CD4-positive, alpha-beta memory T cell (primary cell): ENCODE measurements around the gene PKM. TPM values are rescaled to one million over a fixed set of nuclear protein-coding genes. Genes with fewer than 3 reads are reported as not detected.

Source experiments
- CTCF ChIA-PET: fragments of 350-600 bp; sonication (Branson Sonifier 250); formaldehyde crosslinking; loops from one replicate; lab custom pipeline; 2021; ENCODE audit warnings: inconsistent platforms; ENCODE audit not compliant: partially characterized antibody; lab: Charles Lee
- POLR2A ChIA-PET: fragments of 350-600 bp; sonication (Branson Sonifier 250); formaldehyde crosslinking; loops from one replicate; lab custom pipeline; 2021; ENCODE audit not compliant: partially characterized antibody; lab: Charles Lee
- DNase-seq, 5 donors: peaks; one replicate each; pipeline versions ENCODE4 v3.0.0 to v3.0.0-alpha.2; 2020 to 2022; ENCODE audit warnings: mixed read lengths in 1 of 5
- H3K27ac ChIP-seq: one replicate; pipeline ENCODE4 v1.7.0; 2013; ENCODE audit warnings: low read depth, low read length
- H3K27me3 ChIP-seq: 2 replicates; pipeline ENCODE4 v1.7.0; 2013; ENCODE audit warnings: mild to moderate bottlenecking, low read length, moderate library complexity; ENCODE audit not compliant: insufficient read depth
- H3K36me3 ChIP-seq: 2 replicates; pipeline ENCODE4 v1.7.0; 2013; ENCODE audit warnings: mild to moderate bottlenecking, low read length, moderate library complexity; ENCODE audit not compliant: insufficient read depth
- H3K4me1 ChIP-seq: 2 replicates; pipeline ENCODE4 v1.7.0; 2013; ENCODE audit warnings: mild to moderate bottlenecking, low read length, moderate library complexity; ENCODE audit not compliant: insufficient read depth
- H3K4me3 ChIP-seq, 2 donors: one replicate each; pipeline ENCODE4 v1.7.0; 2013; ENCODE audit warnings: low read length in 2 of 2, mild to moderate bottlenecking in 1 of 2
- H3K9me3 ChIP-seq, 2 donors: one replicate each; pipeline ENCODE4 v1.7.0; 2013; ENCODE audit warnings: low read length in 2 of 2, control low read depth in 1 of 2; ENCODE audit not compliant: control insufficient read depth in 1 of 2
- H3K27ac Mint-ChIP-seq, 7 donors: one replicate each; pipeline ENCODE4 v1.8.0; 2020 to 2021; ENCODE audit warnings: mixed read lengths in 7 of 7, mild to moderate bottlenecking in 6 of 7, inconsistent platforms in 3 of 7, moderate library complexity in 3 of 7
- H3K27me3 Mint-ChIP-seq, 2 donors: one replicate each; pipeline ENCODE4 v1.8.0; 2020 to 2021; ENCODE audit warnings: mixed read lengths in 2 of 2
- H3K36me3 Mint-ChIP-seq, 2 donors: one replicate each; pipeline ENCODE4 v1.8.0; 2020 to 2021; ENCODE audit warnings: mixed read lengths in 2 of 2, inconsistent platforms in 1 of 2, mild to moderate bottlenecking in 1 of 2
- H3K4me1 Mint-ChIP-seq, 4 donors: one replicate each; pipeline ENCODE4 v1.8.0; 2020 to 2021; ENCODE audit warnings: mixed read lengths in 4 of 4, mild to moderate bottlenecking in 1 of 4
- H3K4me3 Mint-ChIP-seq, 8 donors: one replicate each; pipeline ENCODE4 v1.8.0; 2020 to 2021; ENCODE audit warnings: mixed read lengths in 8 of 8, mild to moderate bottlenecking in 7 of 8, moderate library complexity in 6 of 8, inconsistent platforms in 3 of 8
- H3K9me3 Mint-ChIP-seq, 8 donors: one replicate each; pipeline ENCODE4 v1.8.0; 2020 to 2021; ENCODE audit warnings: mixed read lengths in 8 of 8, mild to moderate bottlenecking in 5 of 8, inconsistent platforms in 3 of 8, moderate library complexity in 1 of 8
- intact Hi-C: fragments of 100-400 bp; cut with micrococcal nuclease; formaldehyde crosslinking; loops from one replicate; pipeline ENCODE4 v1.15.1; 2023
- polyA plus RNA-seq, 2 donors: library from polyadenylated mRNA; unstranded; fragments of 300-500 nt; fragmentation: Illumina TruSeq; gene quantifications; one replicate each; pipeline ENCODE4 v1.2.3, GENCODE V29; 2021
- total RNA-seq, 2 experiments: library from RNA; stranded (reverse); gene quantifications; one replicate each; pipeline ENCODE4 v1.2.3, GENCODE V29; 2021

Gene PKM
- total and polyA plus RNA-seq, 4 experiments from 2014 or later: 378 to 658 (median 411) TPM

GRCh38 chr15:72197041-72197459 lies 33.9 kb downstream of the PKM start:
- Histone ChIP-seq H3K27me3 (no peaks in the 10 kb centered on the region), H3K27ac (no peak overlapping the region), H3K9me3 (no peaks in the 10 kb centered on the region), H3K36me3 (peaks cover 33% of the 10 kb centered on the region), H3K4me1 (peaks cover 4% of the 10 kb centered on the region), H3K4me3 (no peak overlapping the region)
- Mint-ChIP-seq H3K4me3 (peak overlapping the region in 6 of 8 donors; percentile 25 to 80 (median 69)), H3K9me3 (peaks cover 0 to 3% (median 0%) of the 10 kb centered on the region in 8 donors), H3K36me3 (peaks cover 32 to 35% of the 10 kb centered on the region in 2 donors), H3K4me1 (peaks cover 0 to 13% (median 7%) of the 10 kb centered on the region in 4 donors), H3K27me3 (peaks cover 2 to 3% of the 10 kb centered on the region in 2 donors), H3K27ac (no peak overlapping the region)
- ChIA-PET CTCF (interaction anchor here (0.6 kb wide), 1 partner anchor 557 kb away, joined by 3 read pairs; no protein-coding TSS in a partner anchor), POLR2A (interaction anchor here (2.5 kb wide), 1 partner anchor 34 kb away, joined by 18 read pairs; the partner anchor contains the start of gene PKM)
- intact Hi-C loops: loop anchor here (5.0 to 10.0 kb wide), 2 partner anchors 75 to 478 kb away; partner anchors contain the start of gene PARP6
- DNase-seq: no peak

GRCh38 chr15:72196409-72197040 lies 34.5 kb downstream of the PKM start:
- H3K4me3 ChIP-seq: no peak overlapping the region
- H3K27me3 ChIP-seq: no peaks in the 10 kb centered on the region
- Mint-ChIP-seq H3K4me3 (peak overlapping the region in 4 of 8 donors; percentile 8 to 52 (median 36)), H3K27ac (peak overlapping the region in 1 of 7 donors; percentile 8), H3K9me3 (peaks cover 0 to 3% (median 0%) of the 10 kb centered on the region in 8 donors), H3K4me1 (peaks cover 0 to 13% (median 7%) of the 10 kb centered on the region in 4 donors), H3K27me3 (peaks cover 2 to 3% of the 10 kb centered on the region in 2 donors), H3K36me3 (peaks cover 30 to 32% of the 10 kb centered on the region in 2 donors)
- no peaks in the 10 kb centered on the region for H3K9me3 ChIP-seq
- peaks cover 29% of the 10 kb centered on the region for H3K36me3 ChIP-seq
- ChIA-PET CTCF (no interaction called here), POLR2A (interaction anchor here (2.5 kb wide), 1 partner anchor 34 kb away, joined by 18 read pairs; the partner anchor contains the start of gene PKM)
- DNase-seq: no peak
- intact Hi-C loops: loop anchor here (5.0 to 10.0 kb wide), 2 partner anchors 76 to 478 kb away; partner anchors contain the start of gene PARP6
- H3K4me1 ChIP-seq: peaks cover 4% of the 10 kb centered on the region
- H3K27ac ChIP-seq: no peak overlapping the region

- H3K36me3 ChIP-seq: peaks cover 14% of the 10 kb centered on the region
- ChIA-PET POLR2A (no interaction called here), CTCF (interaction anchor here (1.2 kb wide), 1 partner anchor 78 kb away, joined by 3 read pairs; no protein-coding TSS in a partner anchor)
- peaks cover 0 to 13% (median 5%) of the 10 kb centered on the region in 4 donors for H3K4me1 Mint-ChIP-seq
- peaks cover 4% of the 10 kb centered on the region for H3K4me1 ChIP-seq
- no peak for DNase-seq
- no peak overlapping the region for H3K27ac Mint-ChIP-seq
- peaks cover 0 to 3% (median 0%) of the 10 kb centered on the region in 8 donors for H3K9me3 Mint-ChIP-seq
- intact Hi-C loops: loop anchor here (5.0 to 10.0 kb wide), 2 partner anchors 77 to 480 kb away; partner anchors contain the start of gene PARP6
- H3K4me3 ChIP-seq: no peak overlapping the region
- H3K27ac ChIP-seq: no peak overlapping the region
- no peaks in the 10 kb centered on the region for H3K27me3 ChIP-seq
- peaks cover 2 to 9% of the 10 kb centered on the region in 2 donors for H3K27me3 Mint-ChIP-seq
- H3K9me3 ChIP-seq: no peaks in the 10 kb centered on the region
- H3K4me3 Mint-ChIP-seq: no peak overlapping the region
- peaks cover 17 to 20% of the 10 kb centered on the region in 2 donors for H3K36me3 Mint-ChIP-seq
Observed at GRCh38 chr15:72195101-72195511, 35.9 kb downstream of the PKM start.

- no peaks in the 10 kb centered on the region for H3K9me3 ChIP-seq
- no peak overlapping the region for H3K4me3 ChIP-seq
- peaks cover 4% of the 10 kb centered on the region for H3K4me1 ChIP-seq
- H3K4me3 Mint-ChIP-seq: no peak overlapping the region
- peaks cover 0 to 3% (median 0%) of the 10 kb centered on the region in 8 donors for H3K9me3 Mint-ChIP-seq
- no peak overlapping the region for H3K27ac Mint-ChIP-seq
- no peak overlapping the region for H3K27ac ChIP-seq
- ChIA-PET POLR2A (interaction anchor here (0.7 kb wide), 1 partner anchor 349 kb away, joined by 4 read pairs; no protein-coding TSS in a partner anchor), CTCF (no interaction called here)
- no peak for DNase-seq
- peaks cover 2% of the 10 kb centered on the region for H3K36me3 ChIP-seq
- H3K4me1 Mint-ChIP-seq: peaks cover 0 to 13% (median 3%) of the 10 kb centered on the region in 4 donors
- peaks cover 2 to 9% of the 10 kb centered on the region in 2 donors for H3K27me3 Mint-ChIP-seq
- no peaks in the 10 kb centered on the region for H3K27me3 ChIP-seq
- intact Hi-C loops: loop anchor here (10.0 kb wide), 1 partner anchor 481 kb away; no protein-coding TSS in a partner anchor
- peaks cover 5 to 10% of the 10 kb centered on the region in 2 donors for H3K36me3 Mint-ChIP-seq
Observed at GRCh38 chr15:72193836-72194396, 37.1 kb downstream of the PKM start.

- Mint-ChIP-seq H3K4me3 (no peak overlapping the region), H3K27me3 (peaks cover 3 to 9% of the 10 kb centered on the region in 2 donors), H3K36me3 (no peaks in the 10 kb centered on the region), H3K4me1 (peaks cover 0 to 4% (median 1%) of the 10 kb centered on the region in 4 donors), H3K9me3 (no peaks in the 10 kb centered on the region), H3K27ac (no peak overlapping the region)
- DNase-seq: no peak
- Histone ChIP-seq H3K36me3 (no peaks in the 10 kb centered on the region), H3K27me3 (no peaks in the 10 kb centered on the region), H3K27ac (no peak overlapping the region), H3K9me3 (no peaks in the 10 kb centered on the region), H3K4me3 (no peak overlapping the region), H3K4me1 (no peaks in the 10 kb centered on the region)
- ChIA-PET POLR2A (no interaction called here), CTCF (no interaction called here)
- intact Hi-C loops: loop anchor here (10.0 kb wide), 1 partner anchor 482 kb away; no protein-coding TSS in a partner anchor
Observed at GRCh38 chr15:72192416-72192815, 38.6 kb downstream of the PKM start.

GRCh38 chr15:72189250-72189902 lies 41.6 kb downstream of the PKM start:
- Histone ChIP-seq H3K36me3 (no peaks in the 10 kb centered on the region), H3K4me1 (no peaks in the 10 kb centered on the region), H3K27me3 (peaks cover 5% of the 10 kb centered on the region), H3K27ac (no peak overlapping the region), H3K9me3 (no peaks in the 10 kb centered on the region), H3K4me3 (no peak overlapping the region)
- intact Hi-C loops: no loop called here
- Mint-ChIP-seq H3K9me3 (no peaks in the 10 kb centered on the region), H3K4me3 (no peak overlapping the region), H3K27ac (no peak overlapping the region), H3K36me3 (no peaks in the 10 kb centered on the region), H3K4me1 (no peaks in the 10 kb centered on the region), H3K27me3 (peaks cover 8 to 14% of the 10 kb centered on the region in 2 donors)
- ChIA-PET POLR2A (no interaction called here), CTCF (no interaction called here)
- DNase-seq: no peak
